ENCODE results near the gene USF2. TPM values are rescaled to one million over a fixed set of nuclear protein-coding genes. Genes with fewer than 3 reads are reported as not detected.

USF2 gene
- total and polyA plus RNA-seq, 10 of the 15 experiments (the other 5 are each of a cell fraction or from before 2014, with no cell fraction given): 0.56 to 157 (median 65.5) TPM

- no peak for TF ChIP-seq EGR1 (IDR thresholded peaks at IDR 0.05; ENCODE audit: borderline replicate concordance in 1 of 2, low read depth in 2 of 2, low read length in 2 of 2)
- TF ChIP-seq, protein P1, sequence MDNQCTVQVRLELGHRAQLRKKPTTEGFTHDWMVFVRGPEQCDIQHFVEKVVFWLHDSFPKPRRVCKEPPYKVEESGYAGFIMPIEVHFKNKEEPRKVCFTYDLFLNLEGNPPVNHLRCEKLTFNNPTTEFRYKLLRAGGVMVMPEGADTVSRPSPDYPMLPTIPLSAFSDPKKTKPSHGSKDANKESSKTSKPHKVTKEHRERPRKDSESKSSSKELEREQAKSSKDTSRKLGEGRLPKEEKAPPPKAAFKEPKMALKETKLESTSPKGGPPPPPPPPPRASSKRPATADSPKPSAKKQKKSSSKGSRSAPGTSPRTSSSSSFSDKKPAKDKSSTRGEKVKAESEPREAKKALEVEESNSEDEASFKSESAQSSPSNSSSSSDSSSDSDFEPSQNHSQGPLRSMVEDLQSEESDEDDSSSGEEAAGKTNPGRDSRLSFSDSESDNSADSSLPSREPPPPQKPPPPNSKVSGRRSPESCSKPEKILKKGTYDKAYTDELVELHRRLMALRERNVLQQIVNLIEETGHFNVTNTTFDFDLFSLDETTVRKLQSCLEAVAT (IDR thresholded peaks at IDR 0.05): no peak
- no peak for TF ChIP-seq SIX5 (IDR thresholded peaks at IDR 0.05; ENCODE audit: low read depth, low read length, severe bottlenecking)
- no peak for TF ChIP-seq SUPT20H (IDR thresholded peaks at IDR 0.05; ENCODE audit: borderline replicate concordance, control insufficient read depth, low read depth, low read length)
- TF ChIP-seq KDM1A (IDR thresholded peaks at IDR 0.05; ENCODE audit: borderline replicate concordance): no peak
- TF ChIP-seq, protein P2, sequence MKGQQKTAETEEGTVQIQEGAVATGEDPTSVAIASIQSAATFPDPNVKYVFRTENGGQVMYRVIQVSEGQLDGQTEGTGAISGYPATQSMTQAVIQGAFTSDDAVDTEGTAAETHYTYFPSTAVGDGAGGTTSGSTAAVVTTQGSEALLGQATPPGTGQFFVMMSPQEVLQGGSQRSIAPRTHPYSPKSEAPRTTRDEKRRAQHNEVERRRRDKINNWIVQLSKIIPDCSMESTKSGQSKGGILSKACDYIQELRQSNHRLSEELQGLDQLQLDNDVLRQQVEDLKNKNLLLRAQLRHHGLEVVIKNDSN (IDR thresholded peaks at IDR 0.05; ENCODE audit: borderline replicate concordance, extremely low read length, insufficient read depth, low read depth, low read length): no peak
Measured at GRCh38 chr19:35223862-35224505, 44.8 kb upstream of the USF2 start (continued).

DNA sequence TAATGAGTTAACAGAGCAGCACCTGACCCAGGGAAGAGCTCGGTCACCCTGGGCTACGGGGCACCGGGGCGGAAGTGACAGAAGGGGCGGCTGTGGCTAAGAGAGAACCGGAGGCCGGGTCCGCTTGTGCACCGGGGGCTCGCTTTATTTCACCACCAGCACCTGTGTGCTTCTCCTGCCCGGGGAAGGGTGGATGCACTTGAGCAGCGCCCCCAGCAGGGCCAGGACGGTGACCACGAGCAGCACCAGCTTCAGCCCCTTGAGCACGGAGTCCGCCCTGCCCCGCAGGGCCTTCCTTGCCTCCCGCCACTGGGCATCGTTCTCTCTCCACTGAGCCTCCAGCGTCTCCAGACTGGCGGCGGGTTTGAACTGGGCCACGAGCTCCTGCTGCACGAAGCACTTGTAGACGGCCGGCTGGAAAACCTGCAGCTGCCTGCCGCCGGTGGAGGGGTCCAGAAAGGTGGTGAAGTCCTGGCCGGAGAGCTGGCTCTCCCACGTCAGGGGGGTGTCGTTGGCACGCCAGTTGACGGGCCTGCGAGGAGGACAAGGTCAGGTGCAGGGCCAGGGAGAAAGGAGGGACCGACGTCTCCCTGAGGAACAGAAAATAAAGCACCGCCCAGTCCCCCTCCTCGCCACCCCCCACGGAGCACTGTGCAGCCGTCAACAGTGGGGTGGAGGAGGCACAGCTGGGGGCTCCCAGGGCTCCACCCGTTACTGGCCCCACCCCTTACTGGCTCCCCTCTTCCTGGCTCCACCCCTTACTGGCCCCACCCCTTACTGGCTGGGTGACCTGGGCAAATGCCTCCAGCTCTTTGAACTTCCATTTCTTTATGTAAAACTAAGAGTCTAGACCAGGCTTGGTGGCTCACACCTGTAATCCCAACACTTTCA, 43.8 kb upstream of the USF2 start:
- H3K9me3 ChIP-seq (replicated peaks; ENCODE audit: control insufficient read depth, insufficient read depth, low read length): peaks cover 2% of the 10 kb centered on the region; the same call in 2 of the 3 replicates
- H3K36me3 ChIP-seq (ENCODE audit: control insufficient read depth in 2 of 2, insufficient read depth in 2 of 2, low read length in 1 of 2): no peaks in the 10 kb centered on the region
- WGBS (ENCODE audit: insufficient coverage, insufficient replicate concordance, low lambda C conversion rate, missing lambda C conversion rate): 62% methylated on average over 41 of the region's 41 CpGs
- no TSS peak for BruUV-seq (replicated peaks)
- 0 out of 4 replicates have a peak, but pooled peaks cover 0 to 2% of the 10 kb centered on the region in 2 experiments for H3K27me3 ChIP-seq (replicated peaks in 1 of 2; ENCODE audit: control insufficient read depth in 2 of 2, insufficient read depth in 2 of 2, low read length in 1 of 2)
- ChIA-PET POLR2A (no interaction called here), CTCF (interaction anchor here (0.7 kb wide), 1 partner anchor 9 kb away, joined by 3 read pairs; no protein-coding TSS in a partner anchor), SMC1A (ENCODE audit: uncharacterized antibody, unreplicated experiment) (interaction anchor here (0.9 to 1.6 kb wide), 2 partner anchors 12 to 66 kb away, joined by 3 read pairs; no protein-coding TSS in a partner anchor), RAD21 (ENCODE audit: unreplicated experiment) (no interaction called here)
- H4K20me1 ChIP-seq (ENCODE audit: control insufficient read depth, insufficient read depth): no peaks in the 10 kb centered on the region
- in situ Hi-C loops (cut with MboI): no loop called here
- no peak overlapping the region for H3K4me2 ChIP-seq (ENCODE audit: control insufficient read depth, insufficient read depth)
- H2AFZ ChIP-seq (ENCODE audit: control insufficient read depth, low read depth, low read length): no peak overlapping the region; the same call in 1 of the 2 replicates
- FAIRE-seq (no peak), ATAC-seq (peak; percentile 71), DNase-seq (ENCODE audit: low read depth, low spot score) (no peak)
- H3K9ac ChIP-seq (ENCODE audit: control insufficient read depth, insufficient read depth, low read length): no peak overlapping the region
- intact Hi-C loops (cut with micrococcal nuclease; ENCODE audit: unreplicated experiment): no loop called here
- H3K4me3 ChIP-seq: no peak overlapping the region
- no peak overlapping the region for H3K27ac ChIP-seq (ENCODE audit: control insufficient read depth, insufficient read depth)
- no peaks in the 10 kb centered on the region for H3K79me2 ChIP-seq (ENCODE audit: control insufficient read depth, insufficient read depth, low read length)
- no peaks in the 10 kb centered on the region for H3K4me1 ChIP-seq (ENCODE audit: control insufficient read depth, insufficient read depth, low read length)
- TF ChIP-seq ATF2 (IDR thresholded peaks at IDR 0.05; ENCODE audit: low read length): no peak
- no peak for TF ChIP-seq SMARCA5 (IDR thresholded peaks at IDR 0.05)
- TF ChIP-seq CREM (IDR thresholded peaks at IDR 0.05; ENCODE audit: low read depth): no peak
- TF ChIP-seq MTA3 (IDR thresholded peaks at IDR 0.05; ENCODE audit: borderline replicate concordance, low read length): no peak
- no peak for TF ChIP-seq ZNF622 (IDR thresholded peaks at IDR 0.05)
- no peak for TF ChIP-seq KLF5 (IDR thresholded peaks at IDR 0.05; ENCODE audit: partially characterized antibody)
